PC-3 (cell line): Measurements from ENCODE around the gene PSTPIP2. TPM values are rescaled to one million over a fixed set of nuclear protein-coding genes. Genes with fewer than 3 reads are reported as not detected.

Source experiments
- ATAC-seq: fragments of 200-7000 bp; cut with Tn5 transposase; 2 replicates; pipeline ENCODE4 v1.9.1; 2020; ENCODE audit warnings: mild to moderate bottlenecking, moderate library complexity
- BruUV-seq: library from RNA; stranded (reverse); fragments of 400-500 nt; replicated peaks from 2 replicates; lab custom pipeline; 2021; lab: Mats Ljungman, UMichigan
- CTCF ChIA-PET: fragments of 300-600 bp; sonication (Branson Sonifier 250); formaldehyde crosslinking; loops from one replicate; lab custom pipeline; 2022; ENCODE audit warnings: antibody characterized with exemption; lab: Charles Lee
- POLR2A ChIA-PET: fragments of 300-600 bp; sonication (Branson Sonifier 250); formaldehyde crosslinking; loops from one replicate; lab custom pipeline; 2022; ENCODE audit warnings: antibody characterized with exemption; ENCODE audit not compliant: unreplicated experiment; lab: Charles Lee
- DNase-seq: peaks from one replicate; pipeline ENCODE4 v3.0.0-alpha.2; 2015
- H2AFZ ChIP-seq: fragments of 300-600 bp; sonication (generic); 2 replicates; pipeline ENCODE4 v1.6.0; 2016; ENCODE audit warnings: antibody characterized with exemption, low read length
- H3F3A ChIP-seq: fragments of 300-600 bp; sonication (generic); one replicate; pipeline ENCODE4 v1.6.0; 2017; ENCODE audit warnings: antibody characterized with exemption, low read length, control low read depth, mild to moderate bottlenecking; ENCODE audit not compliant: unreplicated experiment
- H3K27ac ChIP-seq: fragments of 300-600 bp; sonication (generic); 2 replicates; pipeline ENCODE4 v1.5.1; 2016; ENCODE audit warnings: mild to moderate bottlenecking, low read length
- H3K27me3 ChIP-seq: fragments of 300-600 bp; sonication (generic); 2 replicates; pipeline ENCODE4 v1.6.1; 2016; ENCODE audit warnings: low read length, mixed read lengths
- H3K36me3 ChIP-seq: fragments of 300-600 bp; sonication (generic); 2 replicates; pipeline ENCODE4 v1.6.1; 2016; ENCODE audit warnings: low read depth, mixed run types, low read length, mixed read lengths
- H3K4me1 ChIP-seq: fragments of 300-600 bp; sonication (generic); 2 replicates; pipeline ENCODE4 v1.5.1; 2016; ENCODE audit warnings: low read length; ENCODE audit not compliant: insufficient read depth
- H3K4me2 ChIP-seq: fragments of 300-600 bp; sonication (generic); 2 replicates; pipeline ENCODE4 v1.6.0; 2016; ENCODE audit warnings: low read length
- H3K4me3 ChIP-seq: fragments of 300-600 bp; sonication (generic); 2 replicates; pipeline ENCODE4 v1.5.1; 2016; ENCODE audit warnings: mild to moderate bottlenecking, low read length, mixed read lengths
- H3K79me2 ChIP-seq: fragments of 300-600 bp; sonication (generic); 2 replicates; pipeline ENCODE4 v1.6.1; 2017; ENCODE audit warnings: low read length, mixed read lengths
- H3K9ac ChIP-seq: fragments of 300-600 bp; sonication (generic); 2 replicates; pipeline ENCODE4 v1.6.0; 2016; ENCODE audit warnings: mild to moderate bottlenecking, low read length
- H3K9me2 ChIP-seq: fragments of 300-600 bp; sonication (generic); replicated peaks from 2 replicates; pipeline ENCODE4 v1.6.1; 2016; ENCODE audit warnings: mixed run types, low read length, mixed read lengths
- H3K9me3 ChIP-seq: fragments of 300-600 bp; sonication (generic); 2 replicates; pipeline ENCODE4 v1.6.1; 2016; ENCODE audit warnings: low read length, mixed read lengths
- H4K20me1 ChIP-seq: fragments of 300-600 bp; sonication (generic); 2 replicates; pipeline ENCODE4 v1.6.1; 2016; ENCODE audit warnings: low read length, mixed read lengths
- CTCF ChIP-seq: fragments of 300-600 bp; sonication (generic); conservative IDR thresholded peaks from 2 replicates; pipeline ENCODE4 v1.5.1; 2017; ENCODE audit warnings: antibody characterized with exemption, low read depth, mild to moderate bottlenecking, low read length
- EZH2 ChIP-seq: fragments of 300-600 bp; sonication (generic); IDR thresholded peaks from one replicate; pipeline ENCODE4 v1.6.1; 2017; ENCODE audit warnings: antibody characterized with exemption, mild to moderate bottlenecking, low read length; ENCODE audit not compliant: unreplicated experiment
- EZH2phosphoT487 ChIP-seq: fragments of 300-600 bp; sonication (generic); IDR thresholded peaks from 2 replicates; pipeline ENCODE4 v1.6.1; 2018; ENCODE audit warnings: mild to moderate bottlenecking, antibody characterized with exemption, low read length, borderline replicate concordance
- intact Hi-C: fragments of 100-400 bp; cut with micrococcal nuclease; formaldehyde crosslinking; loops from 2 replicates; pipeline ENCODE4 v1.9.0; 2023
- total RNA-seq: library from RNA; depleted of rRNA; stranded (reverse); fragments of >200 nt; gene quantifications from 2 replicates; pipeline ENCODE4 v1.2.3, GENCODE V29; 2014

Gene PSTPIP2
- total RNA-seq, 1 experiment from 2014 or later: 0.11 TPM

- Histone ChIP-seq H3K4me2 (no peak overlapping the region), H3K9ac (no peak overlapping the region), H4K20me1 (no peaks in the 10 kb centered on the region), H3K27me3 (no peaks in the 10 kb centered on the region), H3K9me3 (no peaks in the 10 kb centered on the region), H3K4me3 (no peak overlapping the region), H3F3A (no peaks in the 10 kb centered on the region), H2AFZ (no peak overlapping the region), H3K9me2 (no peaks in the 10 kb centered on the region), H3K4me1 (no peaks in the 10 kb centered on the region), H3K79me2 (no peaks in the 10 kb centered on the region), H3K27ac (no peak overlapping the region), H3K36me3 (no peaks in the 10 kb centered on the region)
- POLR2A ChIA-PET: no interaction called here
- BruUV-seq: no TSS peak
- TF ChIP-seq EZH2 (no peak), CTCF (no peak), EZH2phosphoT487 (no peak)
- CTCF ChIA-PET: no interaction called here
- no peak for DNase-seq
- no peak for ATAC-seq
- intact Hi-C loops: no loop called here
Observed at GRCh38 chr18:46010676-46011075, 61.4 kb downstream of the PSTPIP2 start.

- CTCF ChIA-PET: no interaction called here
- intact Hi-C loops: no loop called here
- no peak overlapping the region for H2AFZ ChIP-seq
Observed at GRCh38 chr18:46010050-46010449, 62.0 kb downstream of the PSTPIP2 start.

More at GRCh38 chr18:46010050-46010449, 62.0 kb downstream of the PSTPIP2 start:
- DNase-seq: no peak
- TF ChIP-seq EZH2 (no peak), EZH2phosphoT487 (no peak), CTCF (no peak)
- H3F3A ChIP-seq: no peaks in the 10 kb centered on the region
- H3K27me3 ChIP-seq: no peaks in the 10 kb centered on the region
- H3K4me1 ChIP-seq: no peaks in the 10 kb centered on the region
- no peaks in the 10 kb centered on the region for H3K79me2 ChIP-seq
- no peak overlapping the region for H3K4me3 ChIP-seq
- POLR2A ChIA-PET: no interaction called here
- no peak overlapping the region for H3K9ac ChIP-seq
- no TSS peak for BruUV-seq
- ATAC-seq: no peak
- no peak overlapping the region for H3K4me2 ChIP-seq
- no peaks in the 10 kb centered on the region for H4K20me1 ChIP-seq
- no peak overlapping the region for H3K27ac ChIP-seq
- H3K9me2 ChIP-seq: no peaks in the 10 kb centered on the region
- H3K36me3 ChIP-seq: no peaks in the 10 kb centered on the region
- H3K9me3 ChIP-seq: no peaks in the 10 kb centered on the region
